ENCODE data around the gene DOCK4. TPM values are rescaled to one million over a fixed set of nuclear protein-coding genes. Genes with fewer than 3 reads are reported as not detected.

Gene DOCK4
- total and polyA plus RNA-seq, 2 of the 8 experiments (the other 6 are each of a cell fraction or from before 2014, with no cell fraction given), result 5.1 to 23.6 TPM

DNA sequence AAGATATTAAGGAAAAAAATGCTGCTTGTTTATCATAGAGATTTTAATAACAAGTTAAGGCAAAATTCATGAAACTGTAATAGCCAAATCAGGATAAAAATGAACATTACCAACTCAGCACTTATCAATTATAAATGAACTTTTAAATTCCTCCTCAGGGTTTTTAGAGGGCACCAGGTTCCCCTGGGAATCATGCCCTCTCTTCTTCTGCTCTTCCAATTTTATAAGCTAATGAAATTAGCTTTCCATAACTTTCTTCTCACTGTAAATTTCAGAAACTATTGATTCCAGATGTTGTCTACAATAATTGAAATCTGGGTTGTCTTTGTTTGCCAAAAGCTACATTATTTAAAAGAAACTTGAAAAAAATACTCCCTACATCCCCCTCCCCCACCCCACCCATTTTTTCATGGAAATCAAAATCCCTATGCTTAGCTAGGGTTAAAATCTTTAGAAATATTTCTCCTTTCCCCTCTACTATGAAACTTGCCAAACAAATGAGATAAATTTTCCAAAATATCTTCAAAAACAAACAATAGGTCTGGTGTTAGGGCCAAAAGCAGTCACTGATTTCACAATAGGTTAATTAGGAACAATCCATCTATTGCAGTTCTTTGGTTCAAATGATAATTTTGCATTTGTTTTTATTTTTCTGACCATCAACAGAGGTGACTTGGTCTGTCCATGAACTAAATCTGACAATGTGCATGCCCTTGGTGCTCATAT lies 187.7 kb downstream of the DOCK4 start (continued):
- TF ChIP-seq RBBP5 (IDR thresholded peaks at IDR 0.05; ENCODE audit: borderline replicate concordance, low read depth, low read length) (no peak), JUN (IDR thresholded peaks at IDR 0.05; ENCODE audit: low read depth, low read length) (no peak), CBX5 (IDR thresholded peaks at IDR 0.05; ENCODE audit: low read depth, low read length) (no peak), RNF2 (IDR thresholded peaks at IDR 0.05; ENCODE audit: borderline replicate concordance, low read depth, low read length, missing control alignments, poor library complexity, severe bottlenecking) (no peak), YY1 (IDR thresholded peaks at IDR 0.05; ENCODE audit: low read depth, low read length) (no peak)

Data from H1 (cell line).